Panc1 (cell line): ENCODE results near the gene COX7B2.

Experiments used
- POLR2AphosphoS5 ChIP-seq: IDR thresholded peaks from 2 replicates; pipeline ENCODE4 v1.6.1; 2012; ENCODE audit warnings: mild to moderate bottlenecking, low read depth, low read length, moderate library complexity
- TF ChIP-seq, protein P1 (sequence below): fragments of 450-650 bp; IDR thresholded peaks from 2 replicates; pipeline ENCODE4 v1.5.1; 2017; ENCODE audit warnings: mild to moderate bottlenecking

DNA sequence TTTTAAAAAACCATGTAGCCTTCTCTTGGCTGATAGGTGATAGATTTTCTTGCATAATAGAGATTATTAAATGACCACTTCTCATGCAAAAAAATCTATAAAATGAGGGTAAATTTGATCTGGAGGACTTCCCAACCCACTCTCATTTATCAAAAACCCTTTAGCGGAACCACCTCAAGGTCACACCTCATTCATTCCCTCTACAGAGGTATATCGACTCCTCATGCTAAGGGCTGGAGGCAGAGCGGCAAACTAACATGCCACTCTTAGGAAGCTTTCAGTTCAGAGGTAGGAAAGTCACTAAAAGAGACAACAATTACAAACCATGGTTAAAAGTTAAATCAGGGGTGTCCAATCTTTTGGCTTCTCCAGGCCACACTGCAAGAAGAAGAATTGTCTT is 90.0 kb downstream of the COX7B2 start:
- TF ChIP-seq POLR2AphosphoS5: no peak
- TF ChIP-seq, protein P1, sequence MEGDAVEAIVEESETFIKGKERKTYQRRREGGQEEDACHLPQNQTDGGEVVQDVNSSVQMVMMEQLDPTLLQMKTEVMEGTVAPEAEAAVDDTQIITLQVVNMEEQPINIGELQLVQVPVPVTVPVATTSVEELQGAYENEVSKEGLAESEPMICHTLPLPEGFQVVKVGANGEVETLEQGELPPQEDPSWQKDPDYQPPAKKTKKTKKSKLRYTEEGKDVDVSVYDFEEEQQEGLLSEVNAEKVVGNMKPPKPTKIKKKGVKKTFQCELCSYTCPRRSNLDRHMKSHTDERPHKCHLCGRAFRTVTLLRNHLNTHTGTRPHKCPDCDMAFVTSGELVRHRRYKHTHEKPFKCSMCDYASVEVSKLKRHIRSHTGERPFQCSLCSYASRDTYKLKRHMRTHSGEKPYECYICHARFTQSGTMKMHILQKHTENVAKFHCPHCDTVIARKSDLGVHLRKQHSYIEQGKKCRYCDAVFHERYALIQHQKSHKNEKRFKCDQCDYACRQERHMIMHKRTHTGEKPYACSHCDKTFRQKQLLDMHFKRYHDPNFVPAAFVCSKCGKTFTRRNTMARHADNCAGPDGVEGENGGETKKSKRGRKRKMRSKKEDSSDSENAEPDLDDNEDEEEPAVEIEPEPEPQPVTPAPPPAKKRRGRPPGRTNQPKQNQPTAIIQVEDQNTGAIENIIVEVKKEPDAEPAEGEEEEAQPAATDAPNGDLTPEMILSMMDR: no peak
